ENCODE results near the gene TBCK. TPM values are rescaled to one million over a fixed set of nuclear protein-coding genes. Genes with fewer than 3 reads are reported as not detected.
"Not testable (repeated sequence)": the region's sequence is repeated elsewhere in the genome, so short reads cannot be mapped to it uniquely, and the experiment has no call there.

TBCK gene
- total RNA-seq, 1 experiment from 2014 or later, result 22.3 TPM

GRCh38 chr4:106222548-106222947, 93.5 kb downstream of the TBCK start:
- intact Hi-C loops (cut with micrococcal nuclease), result no loop called here
- no peaks in the 10 kb centered on the region for H3K9me3 ChIP-seq (ENCODE audit: control insufficient read depth in 1 of 2, insufficient read depth in 1 of 2, low read depth in 1 of 2, low read length in 2 of 2)
- no peaks in the 10 kb centered on the region for H3K9me2 ChIP-seq (ENCODE audit: insufficient read depth)
- ChIA-PET RAD21 (ENCODE audit: low non-redundant PET in 1 of 2, low total read pairs in 2 of 2, uncharacterized antibody in 2 of 2, unreplicated experiment in 2 of 2) (no interaction called here), POLR2A (no interaction called here), CTCF (no interaction called here)
- TF ChIP-seq TCF7L2 (IDR thresholded peaks at IDR 0.05; ENCODE audit: borderline replicate concordance, extremely low read depth, insufficient read depth, insufficient read length) (no peak), CTCF (IDR thresholded peaks at IDR 0.05 in 2 of 3, conservative IDR thresholded peaks at IDR 0.05 in 1 of 3; ENCODE audit: borderline replicate concordance in 1 of 3, insufficient read depth in 1 of 3, low read depth in 2 of 3, low read length in 2 of 3) (no peak), ATF3 (IDR thresholded peaks at IDR 0.05) (no peak), EGR1 (IDR thresholded peaks at IDR 0.05; ENCODE audit: low read depth) (no peak), POLR2A (IDR thresholded peaks at IDR 0.05; ENCODE audit: borderline replicate concordance, extremely low read depth, insufficient read depth, insufficient read length) (no peak), ZFX (IDR thresholded peaks at IDR 0.05) (no peak), YY1 (IDR thresholded peaks at IDR 0.05; ENCODE audit: extremely low read depth, insufficient replicate concordance, low read depth, low read length) (no peak), RAD21 (IDR thresholded peaks at IDR 0.05; ENCODE audit: low read depth) (no peak), JUND (IDR thresholded peaks at IDR 0.05) (no peak), SP1 (IDR thresholded peaks at IDR 0.05; ENCODE audit: low read depth) (no peak), SRF (IDR thresholded peaks at IDR 0.05; ENCODE audit: low read depth) (no peak), ELF1 (IDR thresholded peaks at IDR 0.05; ENCODE audit: borderline replicate concordance, low read depth) (no peak), SIN3A (IDR thresholded peaks at IDR 0.05; ENCODE audit: low read depth) (no peak), MAX (IDR thresholded peaks at IDR 0.05) (no peak), CBX3 (IDR thresholded peaks at IDR 0.05; ENCODE audit: low read depth) (no peak)
- DNase-seq (ENCODE audit: low read depth, low spot score) (no peak), ATAC-seq (no peak)
- no TSS peak for BruUV-seq (replicated peaks)
- no peak overlapping the region for H3K4me3 ChIP-seq (replicated peaks in 1 of 2; ENCODE audit: low read depth in 1 of 2, low read length in 2 of 2)
- H3K9ac ChIP-seq (ENCODE audit: low read length), result no peak overlapping the region
- H3K4me2 ChIP-seq (ENCODE audit: low read length), result no peak overlapping the region
- H3K79me2 ChIP-seq (ENCODE audit: insufficient read depth, low read length), result no peaks in the 10 kb centered on the region
- H3K4me1 ChIP-seq (ENCODE audit: control insufficient read depth in 1 of 2, insufficient read depth in 2 of 2, low read length in 2 of 2), result no peaks in the 10 kb centered on the region
- no peaks in the 10 kb centered on the region for H3K36me3 ChIP-seq (ENCODE audit: control insufficient read depth in 1 of 2, insufficient read depth in 2 of 2, low read length in 2 of 2)
- no peaks in the 10 kb centered on the region for H4K20me1 ChIP-seq (ENCODE audit: insufficient read depth)
- H3K27ac ChIP-seq (ENCODE audit: low read depth, low read length), result no peak overlapping the region
- no peaks in the 10 kb centered on the region for H3K27me3 ChIP-seq (ENCODE audit: insufficient read depth, low read length)
- no peak overlapping the region for H2AFZ ChIP-seq (ENCODE audit: low read depth, low read length, poor library complexity, severe bottlenecking)

GRCh38 chr4:106213291-106213690, 102.7 kb downstream of the TBCK start:
- DNase-seq (ENCODE audit: low read depth, low spot score); POLR2A ChIA-PET; ATAC-seq; H3K27me3 ChIP-seq (ENCODE audit: insufficient read depth, low read length); H3K9me2 ChIP-seq (ENCODE audit: insufficient read depth); CTCF ChIA-PET; RAD21 ChIA-PET (ENCODE audit: low non-redundant PET in 1 of 2, low total read pairs in 2 of 2, uncharacterized antibody in 2 of 2, unreplicated experiment in 2 of 2); H4K20me1 ChIP-seq (ENCODE audit: insufficient read depth); H3K4me1 ChIP-seq (ENCODE audit: control insufficient read depth in 1 of 2, insufficient read depth in 2 of 2, low read length in 2 of 2); H2AFZ ChIP-seq (ENCODE audit: low read depth, low read length, poor library complexity, severe bottlenecking); H3K9me3 ChIP-seq (ENCODE audit: control insufficient read depth in 1 of 2, insufficient read depth in 1 of 2, low read depth in 1 of 2, low read length in 2 of 2); H3K79me2 ChIP-seq (ENCODE audit: insufficient read depth, low read length); H3K36me3 ChIP-seq (ENCODE audit: control insufficient read depth in 1 of 2, insufficient read depth in 2 of 2, low read length in 2 of 2); intact Hi-C loops (cut with micrococcal nuclease): not testable (repeated sequence)
- H3K4me3 ChIP-seq (replicated peaks in 1 of 2; ENCODE audit: low read depth in 1 of 2, low read length in 2 of 2), result peak overlapping the region; percentile 35 to 42
- H3K27ac ChIP-seq (ENCODE audit: low read depth, low read length), result peak overlapping the region; percentile 40; the same call in 1 of the 2 replicates
- peak overlapping the region; percentile 23 for H3K9ac ChIP-seq (ENCODE audit: low read length)
- H3K4me2 ChIP-seq (ENCODE audit: low read length), result peak overlapping the region; percentile 48
- BruUV-seq (replicated peaks), result TSS peak; percentile 68
